Measurements from ENCODE around the gene VARS2. TPM values are rescaled to one million over a fixed set of nuclear protein-coding genes. Genes with fewer than 3 reads are reported as not detected.

VARS2 gene
- polyA plus RNA-seq, 6 donors from 2014 or later: 1.2 to 28.4 (median 19.4) TPM

DNA sequence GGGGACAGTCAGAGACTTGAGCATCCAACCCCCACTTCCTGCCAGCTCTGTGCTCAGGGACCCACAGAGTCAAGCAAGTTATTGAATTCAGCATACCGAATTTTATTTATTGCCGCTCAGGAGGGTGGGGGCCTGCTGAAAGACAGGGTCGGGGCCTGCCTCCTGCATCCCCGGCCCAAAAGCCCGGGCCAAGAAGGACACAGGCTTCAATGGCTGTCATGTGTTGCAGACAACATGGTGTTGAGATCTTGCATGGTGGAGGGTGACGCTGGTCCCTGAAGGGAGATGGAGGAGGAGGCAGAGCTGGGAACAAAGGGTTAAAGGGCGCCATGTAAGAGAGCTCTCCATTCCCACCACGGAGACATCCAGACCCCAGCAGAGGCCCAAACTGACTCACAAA lies 17.2 kb downstream of the VARS2 start:
- Mint-ChIP-seq H3K4me1 (no peaks in the 10 kb centered on the region), H3K4me3 (no peak overlapping the region), H3K9me3 (peaks cover 3 to 13% (median 9%) of the 10 kb centered on the region in 7 donors), H3K36me3 (peaks cover 8 to 14% of the 10 kb centered on the region in 2 donors), H3K27ac (peak overlapping the region in 1 of 6 donors; percentile 86), H3K27me3 (peaks cover 0 to 19% (median 14%) of the 10 kb centered on the region in 3 donors)
- DNase-seq: no peak
- ATAC-seq (ENCODE audit: low read depth in 2 of 2): no peak

- Mint-ChIP-seq H3K36me3 (peaks cover 8 to 9% of the 10 kb centered on the region in 2 donors), H3K4me3 (no peak within 1 kb of the TSS), H3K27ac (peak within 1 kb of the TSS in 1 of 6 donors; percentile 86), H3K4me1 (no peaks in the 10 kb centered on the region), H3K27me3 (peaks cover 0 to 27% (median 23%) of the 10 kb centered on the region in 3 donors), H3K9me3 (peaks cover 3 to 13% (median 9%) of the 10 kb centered on the region in 7 donors)
- ATAC-seq (ENCODE audit: low read depth in 2 of 2) (no peak), DNase-seq (no peak)
These were observed 18.1 kb downstream of the VARS2 start, which contains the start of gene SFTA2 for GRCh38 chr6:30931969-30932645. SFTA2 (minus strand) TSS chr6:30932170; CDS start chr6:30932096, 74 bp downstream.

DNA sequence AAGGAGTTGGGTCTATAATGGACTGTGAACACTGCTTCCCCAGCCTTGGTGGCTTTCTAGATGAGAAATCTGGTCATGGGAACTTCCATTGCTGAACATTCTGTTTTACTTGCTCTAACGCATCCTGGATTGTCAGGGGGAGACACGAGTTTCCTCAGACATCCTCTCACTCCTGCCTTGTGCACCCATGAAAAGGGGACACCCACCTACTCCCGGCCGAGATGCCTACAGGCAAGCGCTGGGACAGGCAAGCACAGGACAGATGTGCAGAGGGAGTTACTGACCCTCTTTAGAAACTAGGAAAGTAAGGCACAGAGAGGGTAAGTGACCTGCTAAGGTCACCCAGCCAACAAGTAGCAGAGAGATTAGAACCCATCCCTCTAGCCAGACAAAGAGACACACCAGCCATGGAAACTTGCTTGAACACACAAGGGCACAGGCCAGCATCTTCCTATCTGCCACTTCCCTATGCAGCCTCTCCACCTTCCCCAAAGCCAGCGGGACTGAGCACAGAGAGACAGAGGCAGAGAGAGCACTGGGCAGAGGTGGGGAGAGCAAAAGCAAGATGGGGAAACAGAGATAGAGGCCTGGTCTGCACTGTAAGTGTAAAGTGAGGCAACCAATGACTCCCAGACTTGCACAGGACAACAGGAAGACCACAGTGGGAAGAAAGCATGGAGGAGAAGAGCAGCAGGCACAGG lies 18.8 kb downstream of the VARS2 start:
- ATAC-seq (ENCODE audit: low read depth in 2 of 2) (no peak), DNase-seq (no peak)
- Mint-ChIP-seq H3K4me3 (no peak overlapping the region), H3K27me3 (peaks cover 0 to 34% (median 26%) of the 10 kb centered on the region in 3 donors), H3K4me1 (no peaks in the 10 kb centered on the region), H3K9me3 (peaks cover 3 to 13% (median 8%) of the 10 kb centered on the region in 7 donors), H3K27ac (peak overlapping the region in 1 of 6 donors; percentile 82), H3K36me3 (peaks cover 5 to 7% of the 10 kb centered on the region in 2 donors)

- peaks cover 5 to 51% (median 44%) of the 10 kb centered on the region in 3 donors for H3K27me3 Mint-ChIP-seq
- no peak overlapping the region for H3K4me3 Mint-ChIP-seq
- no peaks in the 10 kb centered on the region for H3K9me3 Mint-ChIP-seq
- ATAC-seq (ENCODE audit: low read depth in 2 of 2): no peak
- DNase-seq: no peak
- H3K27ac Mint-ChIP-seq: no peak overlapping the region
- H3K4me1 Mint-ChIP-seq: peaks cover 0 to 6% (median 0%) of the 10 kb centered on the region in 3 donors
- H3K36me3 Mint-ChIP-seq: no peaks in the 10 kb centered on the region
These were observed 21.0 kb downstream of the VARS2 start for GRCh38 chr6:30935018-30935417.

DNA sequence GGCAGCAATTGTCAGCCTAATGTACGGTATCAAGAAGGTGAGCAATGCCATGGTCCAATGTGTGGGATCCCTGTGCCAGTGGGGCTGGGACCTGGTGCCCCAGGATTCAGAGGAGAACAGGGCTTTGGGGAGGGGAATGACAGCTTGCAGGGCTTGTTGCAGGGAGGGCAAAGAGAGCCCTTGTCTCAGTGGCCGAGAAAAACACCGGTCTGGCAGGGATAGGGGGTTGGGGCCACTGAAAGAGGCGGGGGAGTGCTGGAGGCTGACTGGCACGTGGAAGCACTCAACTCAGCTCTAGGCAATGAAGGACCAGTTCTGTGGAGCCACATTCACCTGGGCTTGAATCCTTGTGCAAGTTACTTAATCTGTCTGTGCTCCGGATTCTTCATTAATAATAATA lies 23.2 kb downstream of the VARS2 start:
- Mint-ChIP-seq H3K4me1 (peaks cover 0 to 6% (median 0%) of the 10 kb centered on the region in 3 donors), H3K27ac (no peak overlapping the region), H3K27me3 (peaks cover 11 to 73% (median 66%) of the 10 kb centered on the region in 3 donors), H3K4me3 (no peak overlapping the region), H3K36me3 (no peaks in the 10 kb centered on the region), H3K9me3 (no peaks in the 10 kb centered on the region)
- ATAC-seq (ENCODE audit: low read depth in 2 of 2) (no peak), DNase-seq (no peak)

DNA sequence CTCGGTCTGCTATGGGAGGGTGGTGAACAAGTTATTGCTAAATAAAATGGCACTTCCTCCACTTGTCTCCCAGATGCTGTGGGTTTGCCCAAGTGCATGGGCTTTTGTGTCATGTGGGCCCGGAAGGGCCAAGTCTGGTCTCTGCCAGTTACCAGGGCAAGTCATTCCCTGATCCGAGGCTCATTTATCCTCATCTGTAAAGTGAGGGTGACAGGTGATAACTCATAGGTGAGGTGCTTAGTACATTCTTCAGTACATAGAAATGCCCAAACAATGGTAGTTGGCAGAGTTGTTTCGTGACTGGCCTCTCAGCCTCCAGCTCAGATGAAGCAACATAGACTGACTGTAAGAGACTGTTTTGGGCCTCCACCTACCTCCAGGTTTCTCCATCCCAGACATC lies 24.7 kb downstream of the VARS2 start:
- peak overlapping the region in 1 of 8 donors; percentile 25 for H3K4me3 Mint-ChIP-seq
- H3K27ac Mint-ChIP-seq: peak overlapping the region in 1 of 6 donors; percentile 37
- no peak for DNase-seq
- no peak for ATAC-seq (ENCODE audit: low read depth in 2 of 2)
- H3K4me1 Mint-ChIP-seq: peaks cover 5 to 9% (median 6%) of the 10 kb centered on the region in 3 donors
- peaks cover 25 to 87% (median 76%) of the 10 kb centered on the region in 3 donors for H3K27me3 Mint-ChIP-seq
- H3K36me3 Mint-ChIP-seq: no peaks in the 10 kb centered on the region
- H3K9me3 Mint-ChIP-seq: no peaks in the 10 kb centered on the region

GRCh38 chr6:30939473-30939872 lies 25.4 kb downstream of the VARS2 start:
- H3K4me3 Mint-ChIP-seq: no peak overlapping the region
- peaks cover 31 to 94% (median 83%) of the 10 kb centered on the region in 3 donors for H3K27me3 Mint-ChIP-seq

GRCh38 chr6:30940361-30940986 lies 26.4 kb downstream of the VARS2 start, which contains the start of gene MUCL3:
MUCL3 (plus strand) TSS chr6:30940973; CDS start chr6:30941000, 27 bp downstream.
- H3K9me3 Mint-ChIP-seq: no peaks in the 10 kb centered on the region
- ATAC-seq (ENCODE audit: low read depth in 2 of 2): no peak
- H3K27me3 Mint-ChIP-seq: peaks cover 37 to 93% (median 78%) of the 10 kb centered on the region in 3 donors
- H3K4me1 Mint-ChIP-seq: peaks cover 5 to 9% (median 6%) of the 10 kb centered on the region in 3 donors
- peak within 1 kb of the TSS in 1 of 8 donors; percentile 38 for H3K4me3 Mint-ChIP-seq
- peak within 1 kb of the TSS in 2 of 6 donors; percentile 61 to 76 for H3K27ac Mint-ChIP-seq
- no peak for DNase-seq
- no peaks in the 10 kb centered on the region for H3K36me3 Mint-ChIP-seq

More at GRCh38 chr6:30939473-30939872, 25.4 kb downstream of the VARS2 start:
- Mint-ChIP-seq H3K36me3 (no peaks in the 10 kb centered on the region), H3K4me1 (peaks cover 5 to 9% (median 6%) of the 10 kb centered on the region in 3 donors), H3K27ac (no peak overlapping the region), H3K9me3 (no peaks in the 10 kb centered on the region)
- ATAC-seq (ENCODE audit: low read depth in 2 of 2): no peak
- DNase-seq: no peak

DNA sequence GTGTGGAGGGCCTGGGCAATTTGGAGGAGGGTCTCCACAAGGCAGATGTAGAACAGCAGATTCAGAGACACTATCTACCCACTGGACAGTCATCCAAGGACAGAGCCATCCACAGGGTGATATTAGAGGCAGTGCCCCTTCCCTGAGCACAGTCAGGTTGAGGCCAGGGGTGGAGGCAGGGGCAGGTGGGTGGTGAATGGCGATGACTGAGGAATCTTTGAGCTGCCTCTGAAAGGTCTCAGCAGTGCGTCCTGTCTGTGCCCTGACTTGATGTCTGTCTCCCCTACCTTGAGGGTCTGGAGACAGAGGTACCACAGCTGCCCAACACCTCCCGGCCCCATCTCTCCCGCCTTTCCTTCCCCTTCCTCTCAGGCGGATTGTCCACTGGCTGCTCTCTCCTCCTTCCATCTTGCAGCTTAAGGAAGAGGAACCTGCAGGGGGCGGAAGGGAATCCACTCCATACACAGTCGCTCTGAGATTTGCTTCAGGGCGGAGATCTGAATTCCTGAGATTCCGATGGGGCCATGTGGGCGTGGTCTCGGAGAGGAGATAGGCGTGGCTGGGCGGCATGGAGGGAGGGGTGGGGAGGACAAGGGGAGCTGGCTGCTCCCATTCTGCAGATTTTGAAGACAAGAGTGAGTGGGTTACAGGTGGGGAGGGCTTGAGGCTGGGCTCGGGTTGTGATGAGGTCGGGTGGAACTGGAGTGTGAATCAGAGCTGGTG lies 28.5 kb downstream of the VARS2 start:
- no peak for ATAC-seq (ENCODE audit: low read depth in 2 of 2)
- no peak overlapping the region for H3K27ac Mint-ChIP-seq

DNA sequence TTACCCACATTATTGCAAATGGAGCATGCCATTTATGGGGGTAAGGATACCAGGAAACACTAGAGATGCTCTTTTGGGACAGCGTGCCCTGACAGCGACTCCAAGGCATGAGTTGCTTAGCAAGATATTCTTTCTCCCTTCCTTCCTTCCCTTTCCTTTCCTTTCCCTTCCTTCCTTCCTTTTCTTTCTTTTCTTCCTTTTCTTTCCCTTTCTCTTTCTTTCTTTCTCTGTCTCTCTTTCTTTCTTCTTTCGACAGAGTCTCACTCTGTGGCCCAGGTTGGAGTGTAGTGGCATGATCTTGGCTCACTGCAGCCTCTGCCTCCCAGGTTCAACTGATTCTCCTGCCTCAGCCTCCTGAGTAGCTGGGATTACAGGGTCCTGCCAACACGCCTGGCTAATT lies 30.0 kb downstream of the VARS2 start:
- H3K27me3 Mint-ChIP-seq: peaks cover 59 to 93% (median 69%) of the 10 kb centered on the region in 3 donors
- H3K36me3 Mint-ChIP-seq: peaks cover 5 to 17% of the 10 kb centered on the region in 2 donors
- no peak for DNase-seq
- H3K27ac Mint-ChIP-seq: no peak overlapping the region
- no peak overlapping the region for H3K4me3 Mint-ChIP-seq
- peaks cover 4 to 9% (median 8%) of the 10 kb centered on the region in 3 donors for H3K4me1 Mint-ChIP-seq
- peaks cover 0 to 3% (median 0%) of the 10 kb centered on the region in 7 donors for H3K9me3 Mint-ChIP-seq
- no peak for ATAC-seq (ENCODE audit: low read depth in 2 of 2)

More for the DNA sequence above, 28.5 kb downstream of the VARS2 start:
- Mint-ChIP-seq H3K4me3 (peak overlapping the region in 1 of 8 donors; percentile 58), H3K36me3 (peaks cover 1 to 5% of the 10 kb centered on the region in 2 donors), H3K4me1 (peaks cover 5 to 9% (median 6%) of the 10 kb centered on the region in 3 donors), H3K27me3 (peaks cover 53 to 92% (median 65%) of the 10 kb centered on the region in 3 donors), H3K9me3 (no peaks in the 10 kb centered on the region)
- no peak for DNase-seq

DNA sequence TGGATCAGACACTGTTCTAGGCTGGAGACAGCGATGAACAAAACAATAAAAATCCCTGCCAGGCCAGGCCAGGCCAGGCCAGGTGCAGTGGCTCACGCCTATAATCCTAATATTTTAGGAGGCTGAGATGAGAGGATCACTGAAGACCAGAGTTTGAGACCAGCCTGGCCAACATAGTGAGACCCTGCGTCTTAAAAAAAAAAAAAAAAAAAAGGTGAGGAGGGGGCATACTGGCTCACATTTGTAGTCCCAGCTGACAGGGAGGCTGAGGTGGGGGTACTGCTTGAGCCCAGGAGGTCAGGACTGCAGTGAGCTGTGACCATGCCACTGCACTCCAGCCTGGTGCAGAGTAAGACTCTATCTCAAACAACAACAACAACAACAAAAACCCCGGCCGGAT lies 31.2 kb downstream of the VARS2 start:
- Mint-ChIP-seq H3K9me3 (peaks cover 0 to 3% (median 0%) of the 10 kb centered on the region in 7 donors), H3K36me3 (peaks cover 5 to 29% of the 10 kb centered on the region in 2 donors), H3K4me1 (peaks cover 0 to 9% (median 8%) of the 10 kb centered on the region in 3 donors)

GRCh38 chr6:30947231-30947630 lies 33.2 kb downstream of the VARS2 start:
- DNase-seq (no peak), ATAC-seq (ENCODE audit: low read depth in 2 of 2) (no peak)
- Mint-ChIP-seq H3K27me3 (peaks cover 59 to 98% (median 70%) of the 10 kb centered on the region in 3 donors), H3K9me3 (peaks cover 0 to 4% (median 0%) of the 10 kb centered on the region in 7 donors), H3K27ac (no peak overlapping the region), H3K4me3 (no peak overlapping the region), H3K36me3 (peaks cover 5 to 39% of the 10 kb centered on the region in 2 donors), H3K4me1 (peaks cover 0 to 9% (median 8%) of the 10 kb centered on the region in 3 donors)

More for the DNA sequence above, 31.2 kb downstream of the VARS2 start:
- H3K4me3 Mint-ChIP-seq: no peak overlapping the region
- no peak overlapping the region for H3K27ac Mint-ChIP-seq
- H3K27me3 Mint-ChIP-seq: peaks cover 65 to 97% (median 72%) of the 10 kb centered on the region in 3 donors
- ATAC-seq (ENCODE audit: low read depth in 2 of 2) (no peak), DNase-seq (no peak)
